ENCODE data around the gene PDHX.

PDHX gene

DNA sequence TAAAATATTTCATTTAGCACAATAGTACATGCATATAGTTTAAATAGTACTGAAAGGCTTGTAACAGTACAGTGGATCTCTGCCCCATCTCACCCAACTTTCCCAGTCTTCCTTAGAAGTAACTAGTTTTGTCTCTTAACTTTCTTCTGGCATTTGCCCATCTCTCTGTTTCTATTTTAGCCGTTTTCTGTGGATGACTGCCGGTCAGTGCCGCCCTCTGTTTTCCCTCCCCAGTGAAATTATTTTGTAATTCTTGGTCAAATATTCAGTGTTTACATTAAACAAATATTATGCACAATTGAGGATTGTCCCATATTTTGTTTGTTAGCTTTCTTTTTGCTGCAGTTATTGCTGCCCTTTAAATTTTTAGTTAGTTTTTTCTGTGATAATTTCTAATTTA lies 8.3 kb downstream of the PDHX start:
- TF ChIP-seq CTCF (IDR thresholded peaks at IDR 0.05; ENCODE audit: borderline replicate concordance, insufficient read depth, low read depth, low read length) = no peak
- H3K4me3 ChIP-seq (ENCODE audit: low read depth, low read length) = no peak overlapping the region

GRCh38 chr11:34926101-34926830 lies 9.8 kb downstream of the PDHX start:
- peak; percentile 22; the same call in 1 of the 2 replicates for TF ChIP-seq CTCF (IDR thresholded peaks at IDR 0.05; ENCODE audit: borderline replicate concordance, insufficient read depth, low read depth, low read length)
- H3K4me3 ChIP-seq (ENCODE audit: low read depth, low read length) = no peak overlapping the region

- TF ChIP-seq CTCF (IDR thresholded peaks at IDR 0.05; ENCODE audit: borderline replicate concordance, insufficient read depth, low read depth, low read length) = no peak
- no peak overlapping the region for H3K4me3 ChIP-seq (ENCODE audit: low read depth, low read length)
Measured at GRCh38 chr11:34926831-34927132, 10.4 kb downstream of the PDHX start.

DNA sequence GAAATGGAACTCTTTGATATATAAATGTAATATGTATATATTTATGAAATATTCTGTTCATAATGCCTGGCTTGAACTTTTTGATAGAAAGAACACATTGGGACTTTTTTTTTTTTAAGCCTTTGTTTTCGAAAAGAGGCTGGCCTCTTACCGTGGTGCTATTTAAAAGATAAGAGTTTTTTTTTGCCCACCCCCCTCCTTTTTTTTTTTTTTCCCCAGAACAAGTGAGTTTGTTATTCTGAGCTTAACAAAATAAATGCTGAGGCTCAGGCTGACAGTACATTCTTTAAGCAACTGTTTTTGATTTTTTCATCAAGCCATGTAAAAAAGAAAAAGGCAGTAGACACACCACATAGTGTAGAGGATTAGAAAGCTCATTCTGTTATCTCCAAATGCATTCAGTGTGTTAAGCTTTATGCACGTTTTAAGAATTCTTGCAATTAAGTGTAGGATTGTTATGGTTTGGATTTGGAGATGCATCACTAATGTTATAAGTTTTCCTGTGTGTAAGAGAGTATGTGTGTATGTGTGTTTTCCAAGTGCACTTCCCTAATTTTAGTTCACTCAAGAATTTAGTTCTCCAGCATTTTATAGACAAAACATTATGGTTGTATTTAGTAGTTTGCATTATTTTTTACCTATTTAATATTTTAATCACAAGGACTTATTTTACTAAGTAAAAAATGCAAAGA lies 12.0 kb downstream of the PDHX start:
- TF ChIP-seq CTCF (IDR thresholded peaks at IDR 0.05; ENCODE audit: borderline replicate concordance, insufficient read depth, low read depth, low read length) = no peak
- H3K4me3 ChIP-seq (ENCODE audit: low read depth, low read length) = no peak overlapping the region

DNA sequence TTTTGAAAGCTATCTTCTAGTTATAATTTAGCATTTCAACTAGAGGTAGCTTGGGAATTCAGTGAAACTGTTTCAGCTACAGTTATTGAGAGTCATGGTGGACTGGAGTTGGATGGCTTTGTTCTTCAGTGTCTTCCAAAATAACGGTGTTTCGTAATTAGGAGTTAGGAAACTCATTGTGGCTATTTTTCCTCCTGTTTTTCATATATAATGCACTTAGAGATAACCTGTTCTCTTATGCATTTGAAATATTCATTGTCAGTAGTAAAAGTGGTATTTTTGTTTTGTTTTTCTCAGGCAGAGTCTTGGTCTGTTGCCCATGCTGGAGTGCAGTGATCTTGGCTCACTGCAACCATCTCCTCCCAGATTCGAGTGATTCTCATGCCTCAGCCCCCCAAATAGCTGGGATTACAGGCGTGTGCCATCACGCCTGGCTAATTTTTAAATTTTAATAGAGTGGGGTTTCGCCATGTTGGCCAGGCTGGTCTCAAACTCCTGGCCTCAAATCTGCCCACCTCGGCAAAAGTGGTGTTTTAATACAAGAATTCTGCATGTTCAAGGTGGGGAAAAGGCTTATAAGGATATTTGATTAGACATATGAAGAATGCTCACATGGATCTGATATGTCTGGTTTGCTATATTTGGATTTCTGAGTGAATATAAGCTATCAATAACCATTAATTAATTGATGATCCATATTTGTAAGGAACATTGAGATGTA lies 12.7 kb downstream of the PDHX start:
- no peak for TF ChIP-seq CTCF (IDR thresholded peaks at IDR 0.05; ENCODE audit: borderline replicate concordance, insufficient read depth, low read depth, low read length)
- H3K4me3 ChIP-seq (ENCODE audit: low read depth, low read length) = no peak overlapping the region

- no peak overlapping the region for H3K4me3 ChIP-seq (ENCODE audit: low read depth, low read length)
- TF ChIP-seq CTCF (IDR thresholded peaks at IDR 0.05; ENCODE audit: borderline replicate concordance, insufficient read depth, low read depth, low read length) = no peak
Measured at GRCh38 chr11:34929794-34930763, 13.7 kb downstream of the PDHX start.
